ENCODE results near the gene CHD5. TPM values are rescaled to one million over a fixed set of nuclear protein-coding genes. Genes with fewer than 3 reads are reported as not detected.

CHD5 gene
- polyA plus RNA-seq, 3 donors: 0.07 TPM; not detected in 2

DNA sequence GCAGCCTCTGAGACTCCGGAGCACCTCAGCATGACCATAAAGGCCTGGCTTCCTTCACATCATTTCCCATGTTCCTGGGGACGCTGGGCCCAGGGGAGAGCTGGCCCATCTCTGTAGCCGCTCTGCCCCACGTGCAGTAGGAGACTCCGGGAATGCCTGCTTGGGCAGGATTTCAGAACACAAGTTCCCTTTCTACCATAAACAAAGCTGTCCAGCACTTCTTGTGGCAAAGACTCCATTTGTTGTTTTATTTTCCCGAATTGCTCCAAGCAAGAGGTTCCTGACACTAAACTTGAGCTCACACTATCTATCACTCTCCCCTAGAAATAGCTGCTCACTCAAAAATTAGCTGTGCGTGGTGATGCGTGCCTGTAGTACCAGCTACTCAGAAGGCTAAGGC lies 21.9 kb downstream of the CHD5 start:
- intact Hi-C loops (cut with micrococcal nuclease): no loop called here
- TF ChIP-seq, protein P1, sequence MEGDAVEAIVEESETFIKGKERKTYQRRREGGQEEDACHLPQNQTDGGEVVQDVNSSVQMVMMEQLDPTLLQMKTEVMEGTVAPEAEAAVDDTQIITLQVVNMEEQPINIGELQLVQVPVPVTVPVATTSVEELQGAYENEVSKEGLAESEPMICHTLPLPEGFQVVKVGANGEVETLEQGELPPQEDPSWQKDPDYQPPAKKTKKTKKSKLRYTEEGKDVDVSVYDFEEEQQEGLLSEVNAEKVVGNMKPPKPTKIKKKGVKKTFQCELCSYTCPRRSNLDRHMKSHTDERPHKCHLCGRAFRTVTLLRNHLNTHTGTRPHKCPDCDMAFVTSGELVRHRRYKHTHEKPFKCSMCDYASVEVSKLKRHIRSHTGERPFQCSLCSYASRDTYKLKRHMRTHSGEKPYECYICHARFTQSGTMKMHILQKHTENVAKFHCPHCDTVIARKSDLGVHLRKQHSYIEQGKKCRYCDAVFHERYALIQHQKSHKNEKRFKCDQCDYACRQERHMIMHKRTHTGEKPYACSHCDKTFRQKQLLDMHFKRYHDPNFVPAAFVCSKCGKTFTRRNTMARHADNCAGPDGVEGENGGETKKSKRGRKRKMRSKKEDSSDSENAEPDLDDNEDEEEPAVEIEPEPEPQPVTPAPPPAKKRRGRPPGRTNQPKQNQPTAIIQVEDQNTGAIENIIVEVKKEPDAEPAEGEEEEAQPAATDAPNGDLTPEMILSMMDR (IDR thresholded peaks at IDR 0.05): no peak

GRCh38 chr1:6157528-6158174 lies 22.5 kb downstream of the CHD5 start:
- no peaks in the 10 kb centered on the region for H3K36me3 ChIP-seq (replicated peaks in 1 of 2; ENCODE audit: control insufficient read depth in 1 of 2, insufficient read depth in 2 of 2, low read length in 2 of 2)
- intact Hi-C loops (cut with micrococcal nuclease): no loop called here
- H3K4me3 ChIP-seq (replicated peaks in 1 of 3; ENCODE audit: low read depth in 2 of 3, low read length in 3 of 3): no peak overlapping the region
- H3K9ac ChIP-seq (ENCODE audit: insufficient read depth, low read length, poor library complexity, severe bottlenecking): no peak overlapping the region
- H3K4me3 Mint-ChIP-seq: no peak overlapping the region
- H3K27me3 Mint-ChIP-seq (ENCODE audit: low read depth in 3 of 3): peaks cover 17 to 21% (median 21%) of the 10 kb centered on the region in 3 donors
- H3K9me3 Mint-ChIP-seq: no peaks in the 10 kb centered on the region
- peaks cover 2% of the 10 kb centered on the region for H3K4me1 Mint-ChIP-seq
- H3K27ac Mint-ChIP-seq: no peak overlapping the region
- no peak for DNase-seq
- H2AFZ ChIP-seq (ENCODE audit: insufficient read depth, low read depth, low read length, poor library complexity, severe bottlenecking): no peak overlapping the region
- no peak overlapping the region for H3K4me2 ChIP-seq (replicated peaks; ENCODE audit: extremely low read depth, low read length, poor library complexity, severe bottlenecking)
- TF ChIP-seq, protein P1 (IDR thresholded peaks at IDR 0.05): no peak
- no peaks in the 10 kb centered on the region for H3K36me3 Mint-ChIP-seq
- no peaks in the 10 kb centered on the region for H3K9me3 ChIP-seq (replicated peaks in 1 of 2; ENCODE audit: control insufficient read depth in 1 of 2, insufficient read depth in 1 of 2, low read length in 2 of 2)
- no peaks in the 10 kb centered on the region for H3K27me3 ChIP-seq (ENCODE audit: control insufficient read depth in 2 of 2, insufficient read depth in 2 of 2, low read length in 2 of 2)
- 85% methylated on average over 15 of the region's 15 CpGs for WGBS (ENCODE audit: insufficient coverage)
- no peak overlapping the region for H3K27ac ChIP-seq (ENCODE audit: low read depth in 1 of 2, low read length in 2 of 2)
- no peaks in the 10 kb centered on the region for H4K20me1 ChIP-seq (ENCODE audit: insufficient read depth, low read length)
- no peaks in the 10 kb centered on the region for H3K79me2 ChIP-seq (ENCODE audit: insufficient read depth, low read length)
- peaks cover 0 to 5% of the 10 kb centered on the region in 2 donors for H3K4me1 ChIP-seq (ENCODE audit: control insufficient read depth in 1 of 2, insufficient read depth in 2 of 2, low read length in 2 of 2)

More for the DNA sequence above, 21.9 kb downstream of the CHD5 start:
- Mint-ChIP-seq H3K4me1 (peaks cover 2% of the 10 kb centered on the region), H3K27ac (no peak overlapping the region), H3K9me3 (no peaks in the 10 kb centered on the region), H3K36me3 (no peaks in the 10 kb centered on the region), H3K4me3 (no peak overlapping the region), H3K27me3 (ENCODE audit: low read depth in 3 of 3) (peaks cover 17 to 23% (median 22%) of the 10 kb centered on the region in 3 donors)
- H3K4me2 ChIP-seq (replicated peaks; ENCODE audit: extremely low read depth, low read length, poor library complexity, severe bottlenecking): no peak overlapping the region
- 86% methylated on average over 7 of the region's 8 CpGs for WGBS (ENCODE audit: insufficient coverage)
- H3K4me1 ChIP-seq (ENCODE audit: control insufficient read depth in 1 of 2, insufficient read depth in 2 of 2, low read length in 2 of 2): peaks cover 0 to 5% of the 10 kb centered on the region in 2 donors
- H3K27ac ChIP-seq (ENCODE audit: low read depth in 1 of 2, low read length in 2 of 2): no peak overlapping the region
- no peak overlapping the region for H2AFZ ChIP-seq (ENCODE audit: insufficient read depth, low read depth, low read length, poor library complexity, severe bottlenecking)
- H3K36me3 ChIP-seq (replicated peaks in 1 of 2; ENCODE audit: control insufficient read depth in 1 of 2, insufficient read depth in 2 of 2, low read length in 2 of 2): no peaks in the 10 kb centered on the region
- no peaks in the 10 kb centered on the region for H3K79me2 ChIP-seq (ENCODE audit: insufficient read depth, low read length)
- no peaks in the 10 kb centered on the region for H3K9me3 ChIP-seq (replicated peaks in 1 of 2; ENCODE audit: control insufficient read depth in 1 of 2, insufficient read depth in 1 of 2, low read length in 2 of 2)
- no peak overlapping the region for H3K9ac ChIP-seq (ENCODE audit: insufficient read depth, low read length, poor library complexity, severe bottlenecking)
- no peaks in the 10 kb centered on the region for H4K20me1 ChIP-seq (ENCODE audit: insufficient read depth, low read length)
- H3K27me3 ChIP-seq (ENCODE audit: control insufficient read depth in 2 of 2, insufficient read depth in 2 of 2, low read length in 2 of 2): no peaks in the 10 kb centered on the region
- no peak for DNase-seq
- H3K4me3 ChIP-seq (replicated peaks in 1 of 3; ENCODE audit: low read depth in 2 of 3, low read length in 3 of 3): no peak overlapping the region

All from CD14-positive monocyte (primary cell).